CMK (cell line): ENCODE results near the gene GSTT2.
"Not testable (repeated sequence)": the region's sequence is repeated elsewhere in the genome, so short reads cannot be mapped to it uniquely, and the experiment has no call there.

Source experiments
- DNase-seq: peaks from one replicate; pipeline ENCODE4 v3.0.0-alpha.2; 2010; ENCODE audit warnings: low read depth

The GSTT2 gene

GRCh38 chr22:23974836-23975352, 5.0 kb upstream of the GSTT2 start:
- not testable (repeated sequence) for DNase-seq

- DNase-seq: not testable (repeated sequence)
Observed at GRCh38 chr22:23977304-23977703, 2.6 kb upstream of the GSTT2 start.

GRCh38 chr22:23980567-23980966, 633 bp downstream of the GSTT2 start:
- not testable (repeated sequence) for DNase-seq

- peak; percentile 32 for DNase-seq
Observed at GRCh38 chr22:23984430-23984829, 4.5 kb downstream of the GSTT2 start.

GRCh38 chr22:23986089-23986488, 6.2 kb downstream of the GSTT2 start:
- DNase-seq: not testable (repeated sequence)

- not testable (repeated sequence) for DNase-seq
Observed at GRCh38 chr22:23986538-23987178, 6.7 kb downstream of the GSTT2 start.

- DNase-seq: not testable (repeated sequence)
Observed at GRCh38 chr22:23989583-23990244, 9.8 kb downstream of the GSTT2 start.

- DNase-seq: not testable (repeated sequence)
Observed at GRCh38 chr22:23993080-23993479, 13.1 kb downstream of the GSTT2 start.

- DNase-seq: not testable (repeated sequence)
Observed at GRCh38 chr22:23993581-23994177, 13.7 kb downstream of the GSTT2 start.

GRCh38 chr22:23997092-23997491, 17.2 kb downstream of the GSTT2 start:
- no peak for DNase-seq

GRCh38 chr22:23999779-24000178, 19.8 kb downstream of the GSTT2 start:
- DNase-seq: not testable (repeated sequence)

- no peak for DNase-seq
Observed at GRCh38 chr22:24001314-24001713, 21.4 kb downstream of the GSTT2 start.

- DNase-seq: no peak
Observed at GRCh38 chr22:24002272-24002671, 22.3 kb downstream of the GSTT2 start.

- DNase-seq: no peak
Observed at GRCh38 chr22:24002851-24003250, 22.9 kb downstream of the GSTT2 start.

- no peak for DNase-seq
Observed at GRCh38 chr22:24003887-24004286, 24.0 kb downstream of the GSTT2 start.

- DNase-seq: no peak
Observed at GRCh38 chr22:24005201-24005600, 25.3 kb downstream of the GSTT2 start, which contains the start of gene GSTT4. TSS of gene GSTT4 (minus strand) at chr22:24005453. CDS start at chr22:24005356, 97 bp downstream.

GRCh38 chr22:24006207-24006913, 26.4 kb downstream of the GSTT2 start:
- no peak for DNase-seq

- DNase-seq: no peak
Observed at GRCh38 chr22:24006914-24007214, 26.9 kb downstream of the GSTT2 start.

GRCh38 chr22:24007253-24008021, 27.5 kb downstream of the GSTT2 start:
- DNase-seq: no peak

GRCh38 chr22:24008022-24008283, 28.0 kb downstream of the GSTT2 start:
- no peak for DNase-seq

- no peak for DNase-seq
Observed at GRCh38 chr22:24008381-24009226, 28.7 kb downstream of the GSTT2 start.
